GM04503 (cell line): ENCODE measurements around the gene ZNF547.
"Not testable (repeated sequence)": the region's sequence is repeated elsewhere in the genome, so short reads cannot be mapped to it uniquely, and the experiment has no call there.

Experiments
- DNase-seq: peaks from one replicate; pipeline ENCODE4 v3.0.0-alpha.2; 2012; ENCODE audit warnings: low read depth

ZNF547 gene

GRCh38 chr19:57374647-57375046, 11.3 kb downstream of the ZNF547 start:
- not testable (repeated sequence) for DNase-seq

GRCh38 chr19:57376151-57376550, 12.8 kb downstream of the ZNF547 start:
- no peak for DNase-seq

GRCh38 chr19:57377498-57378146, 14.3 kb downstream of the ZNF547 start:
- DNase-seq = no peak

GRCh38 chr19:57380923-57381322, 17.6 kb downstream of the ZNF547 start:
- DNase-seq = no peak

GRCh38 chr19:57382806-57383488, 19.6 kb downstream of the ZNF547 start:
- DNase-seq = no peak

- DNase-seq = no peak
Observed at GRCh38 chr19:57389194-57389729, 25.9 kb downstream of the ZNF547 start.

- peak; percentile 92 for DNase-seq
Observed at GRCh38 chr19:57389730-57390598, 26.6 kb downstream of the ZNF547 start, which contains the start of gene ZNF548. TSS of gene ZNF548 (plus strand) at chr19:57389854. CDS start at chr19:57390100, 246 bp downstream.

- DNase-seq = no peak
Observed at GRCh38 chr19:57395710-57396109, 32.4 kb downstream of the ZNF547 start.

GRCh38 chr19:57398868-57399267, 35.5 kb downstream of the ZNF547 start:
- no peak for DNase-seq

GRCh38 chr19:57403737-57404563, 40.6 kb downstream of the ZNF547 start:
- DNase-seq = no peak

- no peak for DNase-seq
Observed at GRCh38 chr19:57406516-57407123, 43.3 kb downstream of the ZNF547 start.

GRCh38 chr19:57410877-57411671, 47.7 kb downstream of the ZNF547 start, which contains the start of gene ZNF17:
TSS of gene ZNF17 (plus strand) at chr19:57411161. CDS start at chr19:57413616, 2,455 bp downstream.
- DNase-seq = peak; percentile 61

- no peak for DNase-seq
Observed at GRCh38 chr19:57419439-57419838, 56.1 kb downstream of the ZNF547 start.

- no peak for DNase-seq
Observed at GRCh38 chr19:57421037-57421436, 57.7 kb downstream of the ZNF547 start.
